RWPE2 (cell line): ENCODE measurements around the gene PRDM4.
A peak's percentile ranks its signal among the peaks of the same experiment; 100 is the strongest.

ENCODE experiments used
- ATAC-seq: fragments of 200-7000 bp; cut with Tn5 transposase; 3 replicates; pipeline ENCODE4 v1.9.1; 2021; ENCODE audit warnings: low read depth
- DNase-seq: peaks from one replicate; pipeline ENCODE4 v3.0.0-alpha.2; 2020; ENCODE audit warnings: low spot score
- H3K27ac ChIP-seq: fragments of 450-650 bp; 2 replicates; pipeline ENCODE4 v1.5.1; 2017; ENCODE audit warnings: mild to moderate bottlenecking; ENCODE audit not compliant: poor library complexity, severe bottlenecking
- H3K27me3 ChIP-seq: fragments of 250-450 bp; sonication (Bioruptor Pico); 2 replicates; pipeline ENCODE4 v1.5.1; 2021; ENCODE audit warnings: mild to moderate bottlenecking, moderate library complexity; ENCODE audit not compliant: insufficient read depth, poor library complexity, severe bottlenecking
- H3K36me3 ChIP-seq: fragments of 250-450 bp; sonication (Bioruptor Pico); 2 replicates; pipeline ENCODE4 v1.5.1; 2020; ENCODE audit warnings: low read depth, mild to moderate bottlenecking, moderate library complexity
- H3K4me1 ChIP-seq: fragments of 250-450 bp; sonication (Bioruptor Pico); 2 replicates; pipeline ENCODE4 v1.5.1; 2021; ENCODE audit warnings: mild to moderate bottlenecking, moderate library complexity; ENCODE audit not compliant: insufficient read depth, poor library complexity, severe bottlenecking
- H3K4me3 ChIP-seq: fragments of 250-450 bp; sonication (Bioruptor Pico); 2 replicates; pipeline ENCODE4 v1.5.1; 2021; ENCODE audit warnings: mild to moderate bottlenecking, moderate library complexity; ENCODE audit not compliant: severe bottlenecking
- H3K9me3 ChIP-seq: fragments of 250-450 bp; sonication (Bioruptor Pico); 2 replicates; pipeline ENCODE4 v1.5.1; 2021; ENCODE audit warnings: mild to moderate bottlenecking, moderate library complexity; ENCODE audit not compliant: severe bottlenecking
- TF ChIP-seq, protein P1 (sequence below): fragments of 450-650 bp; IDR thresholded peaks from one replicate; pipeline ENCODE4 v1.5.1; 2017; ENCODE audit warnings: mild to moderate bottlenecking, moderate library complexity; ENCODE audit not compliant: poor library complexity, severe bottlenecking

PRDM4 gene, protein sequence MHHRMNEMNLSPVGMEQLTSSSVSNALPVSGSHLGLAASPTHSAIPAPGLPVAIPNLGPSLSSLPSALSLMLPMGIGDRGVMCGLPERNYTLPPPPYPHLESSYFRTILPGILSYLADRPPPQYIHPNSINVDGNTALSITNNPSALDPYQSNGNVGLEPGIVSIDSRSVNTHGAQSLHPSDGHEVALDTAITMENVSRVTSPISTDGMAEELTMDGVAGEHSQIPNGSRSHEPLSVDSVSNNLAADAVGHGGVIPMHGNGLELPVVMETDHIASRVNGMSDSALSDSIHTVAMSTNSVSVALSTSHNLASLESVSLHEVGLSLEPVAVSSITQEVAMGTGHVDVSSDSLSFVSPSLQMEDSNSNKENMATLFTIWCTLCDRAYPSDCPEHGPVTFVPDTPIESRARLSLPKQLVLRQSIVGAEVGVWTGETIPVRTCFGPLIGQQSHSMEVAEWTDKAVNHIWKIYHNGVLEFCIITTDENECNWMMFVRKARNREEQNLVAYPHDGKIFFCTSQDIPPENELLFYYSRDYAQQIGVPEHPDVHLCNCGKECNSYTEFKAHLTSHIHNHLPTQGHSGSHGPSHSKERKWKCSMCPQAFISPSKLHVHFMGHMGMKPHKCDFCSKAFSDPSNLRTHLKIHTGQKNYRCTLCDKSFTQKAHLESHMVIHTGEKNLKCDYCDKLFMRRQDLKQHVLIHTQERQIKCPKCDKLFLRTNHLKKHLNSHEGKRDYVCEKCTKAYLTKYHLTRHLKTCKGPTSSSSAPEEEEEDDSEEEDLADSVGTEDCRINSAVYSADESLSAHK

DNA sequence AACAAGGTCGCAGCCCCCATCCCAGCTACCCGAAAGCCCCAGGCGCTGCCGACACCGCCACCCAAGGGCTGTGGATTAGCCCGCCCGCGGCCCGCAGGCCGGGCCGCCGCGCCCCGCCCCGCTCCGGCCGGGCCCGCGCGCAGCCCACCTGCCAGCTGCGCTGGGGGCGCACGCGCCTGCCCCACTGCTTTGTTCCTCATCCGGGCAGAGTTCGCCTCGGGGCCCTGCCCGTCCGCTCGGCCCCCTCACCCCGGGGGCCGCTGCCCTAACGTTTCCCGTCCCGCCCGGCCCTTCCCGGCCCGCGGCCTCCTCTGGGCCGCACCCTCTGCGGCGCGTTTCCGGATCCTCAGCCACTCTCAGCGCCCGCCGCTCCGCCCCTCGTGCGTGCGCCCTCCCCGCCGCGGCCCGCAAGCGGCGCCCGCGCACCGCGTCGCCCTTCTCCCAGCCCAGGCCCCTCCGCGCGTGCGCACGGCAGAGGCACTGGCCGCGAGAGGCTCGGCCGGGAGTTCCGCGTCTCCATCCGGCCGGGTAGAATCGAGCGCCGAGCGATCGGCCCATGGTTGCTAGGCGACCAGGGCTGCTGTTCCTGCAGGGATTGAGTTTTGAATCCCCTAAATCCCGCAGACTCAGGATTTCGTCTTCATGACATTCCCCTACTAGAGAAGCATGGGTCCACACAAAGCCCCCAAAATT lies at the start of gene PRDM4:
Gene PRDM4 (minus strand): TSS at position 329 of the 693 bp plus-strand sequence. CDS start 622 bp downstream, outside the sequence.
- peaks cover 40% of the 10 kb centered on the region for H3K36me3 ChIP-seq
- no peaks in the 10 kb centered on the region for H3K27me3 ChIP-seq
- peak within 1 kb of the TSS; percentile 54 for H3K27ac ChIP-seq
- ATAC-seq: peak; percentile 92
- H3K4me1 ChIP-seq: peaks cover 12% of the 10 kb centered on the region
- DNase-seq: peak; percentile 91
- peak within 1 kb of the TSS; percentile 86 for H3K4me3 ChIP-seq
- no peaks in the 10 kb centered on the region for H3K9me3 ChIP-seq
- TF ChIP-seq, protein P1, sequence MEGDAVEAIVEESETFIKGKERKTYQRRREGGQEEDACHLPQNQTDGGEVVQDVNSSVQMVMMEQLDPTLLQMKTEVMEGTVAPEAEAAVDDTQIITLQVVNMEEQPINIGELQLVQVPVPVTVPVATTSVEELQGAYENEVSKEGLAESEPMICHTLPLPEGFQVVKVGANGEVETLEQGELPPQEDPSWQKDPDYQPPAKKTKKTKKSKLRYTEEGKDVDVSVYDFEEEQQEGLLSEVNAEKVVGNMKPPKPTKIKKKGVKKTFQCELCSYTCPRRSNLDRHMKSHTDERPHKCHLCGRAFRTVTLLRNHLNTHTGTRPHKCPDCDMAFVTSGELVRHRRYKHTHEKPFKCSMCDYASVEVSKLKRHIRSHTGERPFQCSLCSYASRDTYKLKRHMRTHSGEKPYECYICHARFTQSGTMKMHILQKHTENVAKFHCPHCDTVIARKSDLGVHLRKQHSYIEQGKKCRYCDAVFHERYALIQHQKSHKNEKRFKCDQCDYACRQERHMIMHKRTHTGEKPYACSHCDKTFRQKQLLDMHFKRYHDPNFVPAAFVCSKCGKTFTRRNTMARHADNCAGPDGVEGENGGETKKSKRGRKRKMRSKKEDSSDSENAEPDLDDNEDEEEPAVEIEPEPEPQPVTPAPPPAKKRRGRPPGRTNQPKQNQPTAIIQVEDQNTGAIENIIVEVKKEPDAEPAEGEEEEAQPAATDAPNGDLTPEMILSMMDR: peak; percentile 60

DNA sequence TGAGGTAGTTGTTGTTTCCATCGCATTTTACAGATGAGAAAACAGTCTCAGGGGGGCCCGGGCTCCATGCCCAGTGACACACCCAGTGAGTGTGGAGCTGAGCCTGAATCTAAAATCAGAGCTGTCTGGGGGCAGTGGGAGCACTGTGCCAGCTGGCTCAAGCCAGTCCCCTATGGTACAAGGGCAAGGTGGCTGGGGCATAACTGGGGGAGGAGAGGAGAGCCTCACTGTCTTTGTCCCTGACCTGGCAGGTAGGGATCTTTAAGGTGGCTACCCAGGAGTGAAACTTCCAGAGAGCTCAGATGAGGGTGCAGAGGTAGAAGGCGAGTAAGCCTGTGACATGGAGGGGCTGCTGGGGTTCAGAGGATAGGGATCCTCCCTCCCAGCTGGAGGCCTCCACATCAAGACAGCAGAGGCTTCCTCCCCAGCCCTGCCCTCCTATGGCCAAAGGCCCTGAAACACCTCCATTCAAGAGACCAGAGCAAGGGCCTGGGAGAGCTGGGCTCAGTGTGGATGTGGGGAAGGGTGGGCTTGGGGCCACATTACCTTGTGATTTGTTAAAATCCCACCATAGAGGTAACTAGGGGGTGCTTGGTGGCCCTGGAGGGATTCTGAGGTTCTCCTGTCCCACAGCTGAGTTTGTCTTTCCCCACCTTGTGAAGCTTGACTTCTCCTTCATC lies 46.7 kb upstream of the PRDM4 start:
- H3K27ac ChIP-seq: no peak overlapping the region
- DNase-seq: no peak
- H3K27me3 ChIP-seq: no peaks in the 10 kb centered on the region
- no peaks in the 10 kb centered on the region for H3K9me3 ChIP-seq
- H3K4me3 ChIP-seq: no peak overlapping the region
- H3K36me3 ChIP-seq: no peaks in the 10 kb centered on the region
- H3K4me1 ChIP-seq: no peaks in the 10 kb centered on the region
- TF ChIP-seq, protein P1: no peak
- no peak; the same call in 2 of the 3 replicates for ATAC-seq

DNA sequence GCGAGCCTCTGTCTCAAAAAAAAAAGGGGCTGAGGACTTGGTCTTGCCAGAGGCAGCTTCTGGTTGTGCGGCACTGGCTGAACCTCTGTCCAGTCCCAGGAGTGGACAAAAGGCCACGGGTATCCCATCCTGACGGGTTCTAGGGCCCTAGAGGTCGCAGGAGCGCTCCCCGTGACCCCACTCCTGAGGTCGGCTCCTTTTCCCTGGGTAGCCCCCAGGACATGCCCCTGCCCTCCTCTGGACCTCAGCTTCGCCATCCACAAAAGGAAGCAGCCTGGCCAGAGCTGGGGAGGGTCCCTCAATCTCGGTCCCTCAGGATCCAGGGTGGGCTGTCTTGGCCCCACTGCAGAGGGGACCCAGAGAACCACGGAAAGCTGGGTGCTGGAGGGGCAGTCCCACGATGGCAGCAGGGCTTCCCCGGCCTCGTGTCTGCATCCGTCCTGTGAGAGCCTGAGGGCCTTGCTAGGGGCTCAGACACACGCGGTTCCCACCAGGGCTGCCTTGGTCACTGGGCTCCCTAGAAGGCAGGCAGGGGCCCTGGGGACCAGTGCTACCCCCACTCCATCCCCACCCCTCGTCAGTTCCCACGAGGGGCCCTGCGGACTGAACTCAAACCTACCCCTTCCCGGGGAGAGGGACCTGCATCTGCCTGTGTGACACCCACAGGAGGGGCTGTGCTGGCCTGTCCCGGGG lies 44.7 kb upstream of the PRDM4 start:
- DNase-seq (no peak), ATAC-seq (no peak)
- TF ChIP-seq, protein P1: no peak
- H3K4me1 ChIP-seq: no peaks in the 10 kb centered on the region
- no peaks in the 10 kb centered on the region for H3K9me3 ChIP-seq
- H3K27me3 ChIP-seq: peaks cover 7% of the 10 kb centered on the region
- no peaks in the 10 kb centered on the region for H3K36me3 ChIP-seq
- no peak overlapping the region for H3K27ac ChIP-seq
- no peak overlapping the region for H3K4me3 ChIP-seq

DNA sequence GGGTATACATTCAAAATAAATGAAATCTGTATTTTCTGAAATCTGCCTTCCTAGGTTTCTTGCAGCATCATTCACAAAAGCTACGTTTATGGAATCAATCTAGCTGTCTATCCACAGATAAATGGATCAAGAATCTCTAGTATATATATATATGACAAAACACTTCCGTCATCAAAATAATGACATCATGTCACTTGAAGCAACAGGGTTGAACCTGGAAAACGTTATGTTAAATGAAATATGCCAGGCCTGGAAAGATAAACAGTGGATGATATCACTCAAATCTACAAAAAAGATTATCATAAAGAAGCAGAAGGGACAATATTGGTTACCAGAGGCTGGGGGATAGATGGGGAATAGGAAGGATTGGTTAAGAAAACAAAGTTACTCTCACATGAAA lies 42.2 kb upstream of the PRDM4 start:
- TF ChIP-seq, protein P1: no peak
- ATAC-seq (no peak), DNase-seq (no peak)
- Histone ChIP-seq H3K4me1 (no peaks in the 10 kb centered on the region), H3K27me3 (peaks cover 10% of the 10 kb centered on the region), H3K9me3 (no peaks in the 10 kb centered on the region), H3K36me3 (no peaks in the 10 kb centered on the region), H3K4me3 (no peak overlapping the region), H3K27ac (no peak overlapping the region)
